Vagina (tissue), 2 donors: ENCODE results near the gene ADGRF5. TPM values are rescaled to one million over a fixed set of nuclear protein-coding genes. Genes with fewer than 3 reads are reported as not detected.

Experiments used
- DNase-seq, 2 donors: peaks; one replicate each; pipeline ENCODE4 v3.0.0-alpha.2; 2017; ENCODE audit errors: extremely low spot score in 2 of 2
- H3K27ac ChIP-seq: fragments of 200-600 bp; sonication (generic); one replicate; pipeline ENCODE4 v1.5.1; 2019
- H3K27me3 ChIP-seq: fragments of 200-600 bp; sonication (generic); one replicate; pipeline ENCODE4 v1.5.1; 2019
- H3K36me3 ChIP-seq, 2 donors: fragments of 200-600 bp; sonication (generic); one replicate each; pipeline ENCODE4 v1.5.1; 2017 to 2019
- H3K4me1 ChIP-seq: fragments of 200-600 bp; sonication (generic); one replicate; pipeline ENCODE4 v1.5.1; 2019
- H3K4me3 ChIP-seq, 2 donors: fragments of 200-600 bp; sonication (generic); 1 replicate in 1 of 2; 2 replicates in 1 of 2; pipeline ENCODE4 v1.5.1; 2016 to 2019
- H3K9me3 ChIP-seq: fragments of 200-600 bp; sonication (generic); one replicate; pipeline ENCODE4 v1.5.1; 2019
- CTCF ChIP-seq, 3 experiments: fragments of 450-650 bp in 2 of 3; fragments of 200-600 bp in 1 of 3; sonication (generic) in 1 of 3; IDR thresholded peaks; one replicate each; pipeline ENCODE4 v1.5.1; 2017 to 2019; ENCODE audit warnings: antibody characterized with exemption in 3 of 3, mild to moderate bottlenecking in 2 of 3, moderate library complexity in 2 of 3
- POLR2A ChIP-seq, 2 donors: fragments of 450-650 bp; IDR thresholded peaks; one replicate each; pipeline ENCODE4 v1.6.1; 2017; ENCODE audit warnings: antibody characterized with exemption in 2 of 2, mild to moderate bottlenecking in 2 of 2, moderate library complexity in 2 of 2
- POLR2AphosphoS5 ChIP-seq, 2 donors: sonication (generic); formaldehyde crosslinking; IDR thresholded peaks; one replicate each; pipeline ENCODE4 v1.9.0; 2017; ENCODE audit warnings: antibody characterized with exemption in 2 of 2, mild to moderate bottlenecking in 2 of 2, low read depth in 1 of 2; ENCODE audit not compliant: insufficient read depth in 1 of 2
- intact Hi-C: fragments of 100-400 bp; cut with DNase I; formaldehyde crosslinking; loops from one replicate; pipeline ENCODE4 v1.15.1; 2023
- total RNA-seq: library from RNA; depleted of rRNA; stranded (reverse); fragments of >200 nt; gene quantifications from one replicate; pipeline ENCODE4 v1.2.3, GENCODE V29; 2016

ADGRF5 gene
- total RNA-seq, 1 donor from 2014 or later: 10.3 TPM

- TF ChIP-seq CTCF (IDR thresholded peaks at IDR 0.05) (no peak), POLR2AphosphoS5 (IDR thresholded peaks at IDR 0.05; ENCODE audit: insufficient read depth in 1 of 2, low read depth in 1 of 2) (no peak), POLR2A (IDR thresholded peaks at IDR 0.05) (no peak)
- H3K9me3 ChIP-seq: no peaks in the 10 kb centered on the region
- no peak for DNase-seq
- H3K36me3 ChIP-seq: no peaks in the 10 kb centered on the region
- H3K4me1 ChIP-seq: peaks cover 5% of the 10 kb centered on the region
- no peak overlapping the region for H3K4me3 ChIP-seq
- no peak overlapping the region for H3K27ac ChIP-seq
- intact Hi-C loops: no loop called here
- H3K27me3 ChIP-seq: no peaks in the 10 kb centered on the region
Measured at GRCh38 chr6:46898006-46898405, 23.7 kb downstream of the ADGRF5 start.

- no peaks in the 10 kb centered on the region for H3K27me3 ChIP-seq
- intact Hi-C loops: no loop called here
- H3K36me3 ChIP-seq: no peaks in the 10 kb centered on the region
- H3K9me3 ChIP-seq: no peaks in the 10 kb centered on the region
- no peak for DNase-seq
- TF ChIP-seq POLR2AphosphoS5 (IDR thresholded peaks at IDR 0.05; ENCODE audit: insufficient read depth in 1 of 2, low read depth in 1 of 2): no peak
- TF ChIP-seq CTCF (IDR thresholded peaks at IDR 0.05): no peak
- no peak for TF ChIP-seq POLR2A (IDR thresholded peaks at IDR 0.05)
- peaks cover 5% of the 10 kb centered on the region for H3K4me1 ChIP-seq
- H3K4me3 ChIP-seq: no peak overlapping the region
- H3K27ac ChIP-seq: no peak overlapping the region
Measured at GRCh38 chr6:46896871-46897270, 24.9 kb downstream of the ADGRF5 start.

GRCh38 chr6:46895930-46896329 lies 25.8 kb downstream of the ADGRF5 start:
- Histone ChIP-seq H3K27me3 (no peaks in the 10 kb centered on the region), H3K4me1 (peaks cover 5% of the 10 kb centered on the region), H3K36me3 (no peaks in the 10 kb centered on the region), H3K27ac (no peak overlapping the region), H3K9me3 (no peaks in the 10 kb centered on the region), H3K4me3 (no peak overlapping the region)
- intact Hi-C loops: no loop called here
- DNase-seq: no peak
- TF ChIP-seq POLR2A (IDR thresholded peaks at IDR 0.05): no peak
- no peak for TF ChIP-seq POLR2AphosphoS5 (IDR thresholded peaks at IDR 0.05; ENCODE audit: insufficient read depth in 1 of 2, low read depth in 1 of 2)
- TF ChIP-seq CTCF (IDR thresholded peaks at IDR 0.05): no peak

GRCh38 chr6:46894433-46894832 lies 27.3 kb downstream of the ADGRF5 start:
- no peaks in the 10 kb centered on the region for H3K27me3 ChIP-seq
- no peak for DNase-seq
- peaks cover 5% of the 10 kb centered on the region for H3K4me1 ChIP-seq
- H3K9me3 ChIP-seq: no peaks in the 10 kb centered on the region
- H3K36me3 ChIP-seq: no peaks in the 10 kb centered on the region
- intact Hi-C loops: no loop called here
- no peak overlapping the region for H3K27ac ChIP-seq
- TF ChIP-seq CTCF (IDR thresholded peaks at IDR 0.05): no peak
- TF ChIP-seq POLR2AphosphoS5 (IDR thresholded peaks at IDR 0.05; ENCODE audit: insufficient read depth in 1 of 2, low read depth in 1 of 2): no peak
- TF ChIP-seq POLR2A (IDR thresholded peaks at IDR 0.05): no peak
- no peak overlapping the region for H3K4me3 ChIP-seq

- no peak for TF ChIP-seq POLR2AphosphoS5 (IDR thresholded peaks at IDR 0.05; ENCODE audit: insufficient read depth in 1 of 2, low read depth in 1 of 2)
- no peak for TF ChIP-seq CTCF (IDR thresholded peaks at IDR 0.05)
- no peak for TF ChIP-seq POLR2A (IDR thresholded peaks at IDR 0.05)
- no peak for DNase-seq
- Histone ChIP-seq H3K4me1 (no peaks in the 10 kb centered on the region), H3K27ac (no peak overlapping the region), H3K9me3 (no peaks in the 10 kb centered on the region), H3K4me3 (no peak overlapping the region), H3K27me3 (no peaks in the 10 kb centered on the region), H3K36me3 (no peaks in the 10 kb centered on the region)
- intact Hi-C loops: no loop called here
Measured at GRCh38 chr6:46893648-46894047, 28.1 kb downstream of the ADGRF5 start.
